ENCODE data around the gene PHC2.

- TF ChIP-seq FOSL1 (IDR thresholded peaks at IDR 0.05; ENCODE audit: low read depth) (no peak), YY1 (IDR thresholded peaks at IDR 0.05; ENCODE audit: extremely low read depth, insufficient replicate concordance, low read depth, low read length) (no peak), REST (IDR thresholded peaks at IDR 0.05; ENCODE audit: low read depth) (no peak)
Observed at GRCh38 chr1:33477451-33477850, 46.6 kb upstream of the PHC2 start.

Data from HCT116 (cell line).